Natural killer cell (primary cell): Measurements from ENCODE around the gene ATIC. TPM values are rescaled to one million over a fixed set of nuclear protein-coding genes. Genes with fewer than 3 reads are reported as not detected.

Experiments used
- ATAC-seq, 3 donors: fragments of 150-1000 bp in 2 of 3; fragments of 200-7000 bp in 1 of 3; cut with Tn5 transposase; 1 replicate in 1 of 3; 2 replicates in 2 of 3; pipeline ENCODE4 v1.10.0; 2021; ENCODE audit warnings: mild to moderate bottlenecking in 2 of 3, moderate library complexity in 2 of 3
- DNase-seq, 2 donors: peaks; one replicate each; pipeline versions ENCODE4 v3.0.0 to v3.0.0-alpha.2; 2013 to 2021; ENCODE audit warnings: mixed read lengths in 1 of 2
- H3K27ac ChIP-seq: one replicate; pipeline ENCODE4 v1.5.1; 2013; ENCODE audit warnings: mild to moderate bottlenecking, low read length
- H3K27me3 ChIP-seq: one replicate; pipeline ENCODE4 v1.6.1; 2013; ENCODE audit warnings: low read length; ENCODE audit not compliant: control insufficient read depth, insufficient read depth
- H3K36me3 ChIP-seq: one replicate; pipeline ENCODE4 v1.6.1; 2013; ENCODE audit warnings: low read length; ENCODE audit not compliant: control insufficient read depth, insufficient read depth
- H3K4me1 ChIP-seq: one replicate; pipeline ENCODE4 v1.6.1; 2013; ENCODE audit warnings: low read length; ENCODE audit not compliant: control insufficient read depth, insufficient read depth
- H3K4me3 ChIP-seq: one replicate; pipeline ENCODE4 v1.5.1; 2013; ENCODE audit warnings: low read length
- H3K9me3 ChIP-seq: one replicate; pipeline ENCODE4 v1.6.1; 2013; ENCODE audit warnings: low read length; ENCODE audit not compliant: control insufficient read depth, insufficient read depth
- H3K27ac Mint-ChIP-seq, 2 donors: one replicate each; pipeline ENCODE4 v1.8.0; 2022; ENCODE audit warnings: mild to moderate bottlenecking in 2 of 2, mixed read lengths in 2 of 2, moderate library complexity in 1 of 2
- H3K27me3 Mint-ChIP-seq, 2 donors: one replicate each; pipeline ENCODE4 v1.8.0; 2022; ENCODE audit warnings: low read depth in 2 of 2, mixed read lengths in 2 of 2
- H3K36me3 Mint-ChIP-seq: one replicate; pipeline ENCODE4 v1.8.0; 2022; ENCODE audit warnings: mixed read lengths
- H3K4me1 Mint-ChIP-seq, 2 donors: one replicate each; pipeline ENCODE4 v1.8.0; 2022; ENCODE audit warnings: mixed read lengths in 2 of 2
- H3K4me3 Mint-ChIP-seq: one replicate; pipeline ENCODE4 v1.8.0; 2022; ENCODE audit warnings: mild to moderate bottlenecking, moderate library complexity, mixed read lengths
- H3K9me3 Mint-ChIP-seq, 2 donors: one replicate each; pipeline ENCODE4 v1.8.0; 2022; ENCODE audit warnings: mixed read lengths in 2 of 2
- WGBS: methylation state at CpG from one replicate; pipeline ENCODE4 v1.1.7; 2013; ENCODE audit warnings: missing lambda C conversion rate; ENCODE audit not compliant: insufficient coverage; 5-methylcytosine and 5-hydroxymethylcytosine counted together
- intact Hi-C: fragments of 100-400 bp; cut with micrococcal nuclease; formaldehyde crosslinking; loops from one replicate; pipeline ENCODE4 v1.14.2; 2022
- total RNA-seq, 4 donors: library from RNA; stranded (reverse); fragments of 120-200 nt in 1 of 4; gene quantifications; one replicate each; pipeline versions ENCODE4 v1.2.3 to v1.2.4, GENCODE V29; 2013 to 2022
- TF ChIP-seq, protein P1 (sequence below): fragments of 200-600 bp; IDR thresholded peaks from one replicate; pipeline ENCODE4 v1.8.0; 2022; ENCODE audit warnings: antibody characterized with exemption

Gene ATIC
- total RNA-seq, 3 donors from 2014 or later (not counting 1 experiment from before 2014, with no cell fraction given), result 33.2 to 49.9 (median 44.5) TPM

DNA sequence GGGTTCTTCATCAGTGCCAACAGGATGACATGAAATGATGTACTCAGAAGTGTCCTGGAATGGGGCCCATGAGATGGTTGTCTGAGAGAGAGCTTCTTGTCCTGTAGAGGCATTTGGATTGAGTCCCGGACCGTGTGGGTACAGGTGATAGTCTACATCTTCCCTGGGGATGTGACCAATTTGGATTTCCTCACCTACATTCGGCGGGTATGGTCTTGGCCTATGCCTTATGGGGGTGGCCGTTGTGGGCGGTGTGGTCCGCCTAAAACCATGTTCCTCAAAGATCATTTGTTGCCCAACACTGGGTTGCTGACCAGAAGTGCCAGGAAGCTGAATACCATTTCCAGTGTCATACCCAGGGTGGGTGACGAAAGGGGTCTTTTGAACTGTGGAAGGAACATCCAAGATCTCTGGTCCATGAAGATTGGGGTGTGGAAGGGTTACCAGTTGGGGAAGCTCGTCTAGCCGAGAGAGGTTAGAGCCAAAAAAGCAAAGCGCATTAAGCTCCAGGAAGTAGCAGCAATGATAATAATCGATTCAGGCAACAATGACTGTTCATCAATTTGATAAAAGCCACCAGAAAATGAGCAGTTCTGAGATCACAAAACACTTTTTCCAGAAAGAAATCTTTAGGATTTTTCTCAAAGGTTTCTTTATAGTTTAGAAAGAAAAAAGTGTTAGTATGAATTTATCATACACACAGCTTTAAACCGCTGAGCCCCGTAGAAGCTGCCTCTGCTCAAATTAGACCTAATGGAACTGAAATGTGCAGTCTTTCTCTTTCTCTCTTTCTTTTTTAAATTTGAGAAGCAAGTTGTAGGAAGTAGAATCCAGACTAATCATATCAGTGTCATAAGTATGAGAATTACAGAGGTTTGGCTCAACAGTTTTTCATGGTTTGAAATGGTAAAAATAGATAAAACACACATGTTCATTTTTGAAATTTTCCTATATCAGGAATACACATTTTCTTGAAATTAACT lies 60.3 kb downstream of the ATIC start:
- no peaks in the 10 kb centered on the region for H3K36me3 Mint-ChIP-seq
- intact Hi-C loops, result no loop called here
- H3K4me1 Mint-ChIP-seq, result no peaks in the 10 kb centered on the region
- H3K27ac ChIP-seq, result no peak overlapping the region
- no peaks in the 10 kb centered on the region for H3K9me3 ChIP-seq
- DNase-seq (no peak), ATAC-seq (no peak)
- no peaks in the 10 kb centered on the region for H3K36me3 ChIP-seq
- no peak overlapping the region for H3K4me3 Mint-ChIP-seq
- TF ChIP-seq, protein P1, sequence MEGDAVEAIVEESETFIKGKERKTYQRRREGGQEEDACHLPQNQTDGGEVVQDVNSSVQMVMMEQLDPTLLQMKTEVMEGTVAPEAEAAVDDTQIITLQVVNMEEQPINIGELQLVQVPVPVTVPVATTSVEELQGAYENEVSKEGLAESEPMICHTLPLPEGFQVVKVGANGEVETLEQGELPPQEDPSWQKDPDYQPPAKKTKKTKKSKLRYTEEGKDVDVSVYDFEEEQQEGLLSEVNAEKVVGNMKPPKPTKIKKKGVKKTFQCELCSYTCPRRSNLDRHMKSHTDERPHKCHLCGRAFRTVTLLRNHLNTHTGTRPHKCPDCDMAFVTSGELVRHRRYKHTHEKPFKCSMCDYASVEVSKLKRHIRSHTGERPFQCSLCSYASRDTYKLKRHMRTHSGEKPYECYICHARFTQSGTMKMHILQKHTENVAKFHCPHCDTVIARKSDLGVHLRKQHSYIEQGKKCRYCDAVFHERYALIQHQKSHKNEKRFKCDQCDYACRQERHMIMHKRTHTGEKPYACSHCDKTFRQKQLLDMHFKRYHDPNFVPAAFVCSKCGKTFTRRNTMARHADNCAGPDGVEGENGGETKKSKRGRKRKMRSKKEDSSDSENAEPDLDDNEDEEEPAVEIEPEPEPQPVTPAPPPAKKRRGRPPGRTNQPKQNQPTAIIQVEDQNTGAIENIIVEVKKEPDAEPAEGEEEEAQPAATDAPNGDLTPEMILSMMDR, result no peak
- no peak overlapping the region for H3K27ac Mint-ChIP-seq
- 96% methylated on average over 13 of the region's 14 CpGs for WGBS
- H3K27me3 Mint-ChIP-seq, result no peaks in the 10 kb centered on the region
- H3K27me3 ChIP-seq, result no peaks in the 10 kb centered on the region
- no peaks in the 10 kb centered on the region for H3K4me1 ChIP-seq
- H3K4me3 ChIP-seq, result no peak overlapping the region
- H3K9me3 Mint-ChIP-seq, result no peaks in the 10 kb centered on the region

DNA sequence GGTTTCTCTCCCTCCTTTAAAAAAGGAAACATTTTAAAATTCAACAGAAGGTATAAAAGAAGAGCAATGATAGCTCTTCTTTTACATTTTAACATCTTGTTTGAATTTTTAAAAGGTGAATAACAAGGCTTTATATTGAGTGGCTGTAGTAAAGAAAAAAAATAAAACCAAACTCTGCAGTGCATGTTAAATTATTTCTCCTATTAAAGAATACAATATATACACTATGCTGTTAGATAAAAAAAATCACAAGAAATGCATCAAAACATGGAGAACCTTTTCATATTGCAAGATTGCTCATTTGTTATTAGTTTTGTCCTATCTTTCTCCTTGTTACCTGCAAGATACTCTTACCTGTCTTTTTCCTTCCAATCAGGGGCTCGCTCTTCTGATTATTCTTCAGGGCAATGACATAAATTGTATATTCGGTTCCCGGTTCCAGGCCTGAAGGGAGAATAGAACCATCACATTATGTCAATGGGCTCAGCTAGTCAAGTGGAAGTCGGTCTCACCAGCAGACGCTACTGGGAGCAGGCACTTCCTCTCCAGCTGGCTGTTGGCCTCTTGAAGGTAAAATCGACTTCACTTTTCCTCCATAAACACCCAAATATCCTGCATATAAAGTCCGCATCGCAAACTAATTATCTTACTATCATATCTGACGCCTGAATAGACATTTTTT lies 61.2 kb downstream of the ATIC start:
- Mint-ChIP-seq H3K9me3 (no peaks in the 10 kb centered on the region), H3K27me3 (no peaks in the 10 kb centered on the region), H3K4me1 (no peaks in the 10 kb centered on the region), H3K36me3 (no peaks in the 10 kb centered on the region), H3K4me3 (no peak overlapping the region), H3K27ac (no peak overlapping the region)
- ATAC-seq, result no peak
- no peak overlapping the region for H3K4me3 ChIP-seq
- TF ChIP-seq, protein P1, result no peak
- H3K27ac ChIP-seq, result no peak overlapping the region
- intact Hi-C loops, result no loop called here
- no peaks in the 10 kb centered on the region for H3K9me3 ChIP-seq
- no peaks in the 10 kb centered on the region for H3K4me1 ChIP-seq
- H3K27me3 ChIP-seq, result no peaks in the 10 kb centered on the region
- H3K36me3 ChIP-seq, result no peaks in the 10 kb centered on the region
- DNase-seq, result no peak
- WGBS, result 99% methylated on average over 9 of the region's 9 CpGs

- TF ChIP-seq, protein P1, result no peak
- H3K4me1 Mint-ChIP-seq, result no peaks in the 10 kb centered on the region
- H3K4me3 ChIP-seq, result no peak overlapping the region
- H3K27me3 Mint-ChIP-seq, result no peaks in the 10 kb centered on the region
- no peak for DNase-seq
- ATAC-seq, result no peak
- H3K36me3 ChIP-seq, result no peaks in the 10 kb centered on the region
- no peaks in the 10 kb centered on the region for H3K4me1 ChIP-seq
- H3K36me3 Mint-ChIP-seq, result no peaks in the 10 kb centered on the region
- H3K27me3 ChIP-seq, result no peaks in the 10 kb centered on the region
- H3K9me3 Mint-ChIP-seq, result no peaks in the 10 kb centered on the region
- H3K9me3 ChIP-seq, result no peaks in the 10 kb centered on the region
- no CpG with 5 or more reads among the region's 1 CpG for WGBS
- H3K27ac ChIP-seq, result no peak overlapping the region
- H3K27ac Mint-ChIP-seq, result no peak overlapping the region
- no peak overlapping the region for H3K4me3 Mint-ChIP-seq
- intact Hi-C loops, result no loop called here
Observed at GRCh38 chr2:215374002-215374401, 62.1 kb downstream of the ATIC start.
